K562 (cell line): ENCODE results near the gene CD69. TPM values are rescaled to one million over a fixed set of nuclear protein-coding genes. Genes with fewer than 3 reads are reported as not detected.

Experiments used
- ATAC-seq: fragments of 200-7000 bp; cut with Tn5 transposase; 3 replicates; pipeline ENCODE4 v1.9.1; 2020; ENCODE audit warnings: moderate library complexity
- BruUV-seq: library from RNA; stranded (reverse); fragments of 400-500 nt; replicated peaks from 2 replicates; lab custom pipeline; 2021; lab: Mats Ljungman, UMichigan
- CTCF ChIA-PET: fragments of 300-600 bp; formaldehyde crosslinking; extraction: SDS; loops from one replicate; lab custom pipeline; 2021; ENCODE audit warnings: low intra/inter-chr PET ratio; lab: Yijun Ruan, JAX
- POLR2A ChIA-PET: fragments of 300-600, 350-650 bp; sonication (Branson Sonifier 250); formaldehyde crosslinking; extraction: SDS; loops from one replicate; lab custom pipeline; 2021; ENCODE audit warnings: antibody characterized with exemption, inconsistent platforms; lab: Yijun Ruan, JAX
- DNase-seq, 4 experiments: peaks; one replicate each; pipeline versions ENCODE4 v3.0.0 to v3.0.0-alpha.2; 2011 to 2018; ENCODE audit warnings: low spot score in 3 of 4, mixed read lengths in 3 of 4; ENCODE audit errors: extremely low read depth in 1 of 4
- FAIRE-seq: peaks from 2 replicates; lab custom pipeline; 2011; peaks lifted over from hg19 to GRCh38; lab: Jason Lieb, UNC
- H2AFZ ChIP-seq: 2 replicates; pipeline ENCODE4 v1.6.0; 2011; ENCODE audit warnings: low read depth, low read length, control low read depth, inconsistent platforms
- H3K27ac ChIP-seq: fragments of 200-600 bp; 3 replicates; pipeline ENCODE4 v1.8.0; 2011; ENCODE audit warnings: low read depth, mild to moderate bottlenecking, control low read depth, inconsistent platforms, low read length, moderate library complexity, mixed read lengths; ENCODE audit errors: extremely low read depth
- H3K27me3 ChIP-seq, 2 experiments: fragments of 300-600 bp in 1 of 2; 2 replicates in 1 of 2; 3 replicates in 1 of 2; pipeline versions ENCODE4 v1.6.0 to v1.8.0; 2011; ENCODE audit warnings: inconsistent platforms in 2 of 2, low read length in 2 of 2, mild to moderate bottlenecking in 1 of 2, mixed read lengths in 1 of 2, moderate library complexity in 1 of 2; ENCODE audit not compliant: control insufficient read depth in 2 of 2, insufficient read depth in 2 of 2
- H3K36me3 ChIP-seq: fragments of 300-600 bp; 3 replicates; pipeline ENCODE4 v1.8.0; 2011; ENCODE audit warnings: mild to moderate bottlenecking, low read length, inconsistent platforms; ENCODE audit not compliant: control insufficient read depth, insufficient read depth
- H3K4me1 ChIP-seq, 2 experiments: fragments of 200-600 bp in 1 of 2; replicated peaks in 1 of 2; 2 replicates in 1 of 2; 3 replicates in 1 of 2; pipeline versions ENCODE4 v1.5.1 to v1.8.0; 2011; ENCODE audit warnings: inconsistent platforms in 2 of 2, low read length in 2 of 2, mild to moderate bottlenecking in 1 of 2, mixed read lengths in 1 of 2, moderate library complexity in 1 of 2; ENCODE audit not compliant: control insufficient read depth in 2 of 2, insufficient read depth in 2 of 2
- H3K4me2 ChIP-seq: 2 replicates; pipeline ENCODE4 v1.6.1; 2011; ENCODE audit warnings: low read length, control low read depth, inconsistent platforms, mixed read lengths; ENCODE audit not compliant: insufficient read depth
- H3K4me3 ChIP-seq: fragments of 200-600 bp; sonication (generic), shearing (Covaris generic); 2 replicates; pipeline ENCODE4 v1.5.1; 2016; ENCODE audit warnings: control low read depth, inconsistent platforms
- H3K79me2 ChIP-seq: fragments of 200-600 bp; 3 replicates; pipeline ENCODE4 v1.8.0; 2011; ENCODE audit warnings: low read length, inconsistent platforms; ENCODE audit not compliant: control insufficient read depth, insufficient read depth
- H3K9ac ChIP-seq, 2 experiments: 2 replicates each; pipeline versions ENCODE4 v1.6.0 to v1.6.1; 2011; ENCODE audit warnings: low read depth in 2 of 2, low read length in 2 of 2, control low read depth in 1 of 2, inconsistent platforms in 1 of 2, mild to moderate bottlenecking in 1 of 2, mixed read lengths in 1 of 2; ENCODE audit not compliant: insufficient read depth in 1 of 2
- H3K9me1 ChIP-seq: one replicate; pipeline ENCODE4 v1.6.0; 2011; ENCODE audit warnings: inconsistent platforms, mild to moderate bottlenecking, low read length, moderate library complexity; ENCODE audit not compliant: control insufficient read depth, insufficient read depth
- H3K9me3 ChIP-seq: replicated peaks from 2 replicates; pipeline ENCODE4 v1.5.1; 2011; ENCODE audit warnings: low read depth, low read length, inconsistent platforms; ENCODE audit not compliant: control insufficient read depth, insufficient read depth
- H4K20me1 ChIP-seq: replicated peaks from 2 replicates; pipeline ENCODE4 v1.6.1; 2011; ENCODE audit warnings: low read length, inconsistent platforms, mixed read lengths; ENCODE audit not compliant: control insufficient read depth, insufficient read depth
- ATF3 ChIP-seq, 2 experiments: fragments of 450-650 bp in 1 of 2; sonication (generic) in 1 of 2; formaldehyde crosslinking in 1 of 2; IDR thresholded peaks in 1 of 2; conservative IDR thresholded peaks in 1 of 2; 2 replicates each; pipeline versions ENCODE4 v1.6.1 to v1.8.1; 2016 to 2023; ENCODE audit warnings: mild to moderate bottlenecking in 2 of 2, moderate library complexity in 2 of 2, inconsistent platforms in 1 of 2, missing genetic modification reagents in 1 of 2
- MITF ChIP-seq: IDR thresholded peaks from 2 replicates; pipeline ENCODE4 v1.6.1; 2014; ENCODE audit warnings: antibody characterized with exemption
- NCOA1 ChIP-seq: fragments of 450-650 bp; IDR thresholded peaks from 2 replicates; pipeline ENCODE4 v1.6.1; 2016; ENCODE audit warnings: low read depth
- NFXL1 ChIP-seq: fragments of 450-650 bp; formaldehyde crosslinking; IDR thresholded peaks from 2 replicates; pipeline ENCODE4 v1.4.0; 2021; ENCODE audit warnings: mild to moderate bottlenecking
- RNF2 ChIP-seq: sonication (generic); IDR thresholded peaks from 2 replicates; pipeline ENCODE4 v1.6.1; 2016
- TGIF2 ChIP-seq: sonication (generic); formaldehyde crosslinking; IDR thresholded peaks from 2 replicates; pipeline ENCODE4 v1.8.1; 2022; ENCODE audit warnings: mild to moderate bottlenecking, missing genetic modification reagents, moderate library complexity
- VEZF1 ChIP-seq: fragments of 200-800 bp; sonication (Bioruptor generic); IDR thresholded peaks from 2 replicates; pipeline ENCODE4 v1.6.1; 2017; ENCODE audit warnings: missing genetic modification characterization, missing compliant biosample characterization
- ZBTB17 ChIP-seq: fragments of 450-650 bp; formaldehyde crosslinking; IDR thresholded peaks from 2 replicates; pipeline ENCODE4 v1.4.0; 2020; ENCODE audit warnings: mild to moderate bottlenecking
- ZKSCAN8 ChIP-seq: fragments of 200-800 bp; sonication (Bioruptor generic); IDR thresholded peaks from 2 replicates; pipeline ENCODE4 v1.6.1; 2016; ENCODE audit warnings: missing genetic modification characterization, missing compliant biosample characterization
- ZNF592 ChIP-seq: fragments of 450-650 bp; IDR thresholded peaks from 2 replicates; pipeline ENCODE4 v1.6.1; 2017; ENCODE audit warnings: antibody characterized with exemption, mild to moderate bottlenecking
- WGBS: fragments of 100-300 bp; shearing (Covaris generic); methylation state at CpG from one replicate; pipeline ENCODE4 v1.1.6; 2016; ENCODE audit warnings: low coverage, mixed read lengths; ENCODE audit not compliant: insufficient coverage; ENCODE audit errors: missing lambda C conversion rate; 5-methylcytosine and 5-hydroxymethylcytosine counted together
- in situ Hi-C: fragments of 300-500 bp; cut with MboI; formaldehyde crosslinking; loops from 4 replicates; pipeline ENCODE4 v1.15.0; 2018; ENCODE audit warnings: inconsistent platforms, mixed read lengths
- intact Hi-C: fragments of 100-400 bp; cut with micrococcal nuclease; formaldehyde crosslinking; loops from 2 replicates; pipeline ENCODE4 v1.14.2; 2022
- polyA plus RNA-seq, 8 experiments: library from polyadenylated mRNA; depleted of rRNA in 4 of 8; stranded (reverse) in 5 of 8; unstranded in 3 of 8; fragments of >200 nt; fragmentation: Nextera tagmentation in 2 of 8; fragmentation: Illumina TruSeq in 1 of 8; extraction: Ambion mirVana in 2 of 8; extraction: Trizol in 1 of 8; gene quantifications; 2 replicates each; pipeline versions ENCODE4 v1.2.1 to v1.2.3, GENCODE V29; 2011 to 2014; ENCODE audit warnings: inconsistent platforms in 1 of 8, missing spikeins in 1 of 8
- total RNA-seq, 7 experiments: library from RNA; depleted of rRNA in 6 of 7; stranded (reverse); fragments of >200 nt in 6 of 7; fragmentation: Illumina TruSeq in 2 of 7; extraction: Trizol in 2 of 7; gene quantifications; 2 replicates each; pipeline versions ENCODE4 v1.2.1 to v1.2.3, GENCODE V29; 2011 to 2021; ENCODE audit warnings: low replicate concordance in 1 of 7

Gene CD69
- total and polyA plus RNA-seq, 9 of the 15 experiments (the other 6 are each of a cell fraction or from before 2014, with no cell fraction given) = 11.7 to 243 (median 54.4) TPM

- H3K9me3 ChIP-seq = no peaks in the 10 kb centered on the region; the same call in 1 of the 2 replicates
- H3K9ac ChIP-seq = peak overlapping the region in 1 of 2 experiments; percentile 75; a peak in 2 of 4 replicates
- H3K27ac ChIP-seq = peak overlapping the region; percentile 80; the same call in 1 of the 3 replicates
- 21% methylated on average over 2 of the region's 2 CpGs for WGBS
- peak overlapping the region; percentile 92 for H2AFZ ChIP-seq
- no peak overlapping the region for H3K4me3 ChIP-seq
- no TSS peak for BruUV-seq
- H3K79me2 ChIP-seq = peaks cover 3% of the 10 kb centered on the region; the same call in 1 of the 3 replicates
- ChIA-PET CTCF (no interaction called here), POLR2A (no interaction called here)
- no peaks in the 10 kb centered on the region for H4K20me1 ChIP-seq
- H3K9me1 ChIP-seq = no peaks in the 10 kb centered on the region
- DNase-seq (peak in 2 of 4 experiments; percentile 10 to 22), FAIRE-seq (peak; percentile 29), ATAC-seq (no peak)
- in situ Hi-C loops = no loop called here
- no peaks in the 10 kb centered on the region for H3K36me3 ChIP-seq
- intact Hi-C loops = no loop called here
- H3K27me3 ChIP-seq = no peaks in the 10 kb centered on the region
- peaks cover 0 to 17% of the 10 kb centered on the region in 2 experiments; a peak in 2 of 5 replicates for H3K4me1 ChIP-seq
- H3K4me2 ChIP-seq = no peak overlapping the region
- TF ChIP-seq TGIF2 (no peak), ZBTB17 (CRISPR knock-in tag) (no peak), ZKSCAN8 (0 out of 2 replicates have a peak, but pooled peaks have one; percentile 26), VEZF1 (CRISPR knock-in tag) (0 out of 2 replicates have a peak, but pooled peaks have one; percentile 10), ZNF592 (peak; percentile 43; the same call in 1 of the 2 replicates), ATF3 (IDR thresholded peaks at IDR 0.05) (peak; percentile 62), ATF3 (CRISPR knock-in tag; conservative IDR thresholded peaks at IDR 0.05) (no peak), NFXL1 (no peak), MITF (no peak), RNF2 (no peak), NCOA1 (no peak)
These were observed 32.4 kb upstream of the CD69 start for GRCh38 chr12:9792961-9793617.
